Left renal cortex interstitium (tissue), 4 donors: Measurements from ENCODE around the gene RANBP3L. TPM values are rescaled to one million over a fixed set of nuclear protein-coding genes. Genes with fewer than 3 reads are reported as not detected.

ENCODE experiments used
- DNase-seq, 4 donors: peaks; one replicate each; pipeline ENCODE4 v3.0.0-alpha.2; 2013; ENCODE audit warnings: low read depth in 4 of 4, low spot score in 2 of 4, missing footprints in 1 of 4
- polyA plus RNA-seq, 4 donors: library from polyadenylated mRNA; unstranded; fragments of 120-200 nt; gene quantifications; one replicate each; pipeline ENCODE4 v1.2.1, GENCODE V29; 2013; ENCODE audit not compliant: insufficient read length in 4 of 4

The RANBP3L gene
- polyA plus RNA-seq, 4 donors, result 5.9 to 10.5 (median 8.2) TPM

GRCh38 chr5:36246036-36246800 is 55.5 kb downstream of the RANBP3L start:
- DNase-seq, result no peak

- DNase-seq, result no peak
Measured at GRCh38 chr5:36244076-36244475, 57.6 kb downstream of the RANBP3L start.

DNA sequence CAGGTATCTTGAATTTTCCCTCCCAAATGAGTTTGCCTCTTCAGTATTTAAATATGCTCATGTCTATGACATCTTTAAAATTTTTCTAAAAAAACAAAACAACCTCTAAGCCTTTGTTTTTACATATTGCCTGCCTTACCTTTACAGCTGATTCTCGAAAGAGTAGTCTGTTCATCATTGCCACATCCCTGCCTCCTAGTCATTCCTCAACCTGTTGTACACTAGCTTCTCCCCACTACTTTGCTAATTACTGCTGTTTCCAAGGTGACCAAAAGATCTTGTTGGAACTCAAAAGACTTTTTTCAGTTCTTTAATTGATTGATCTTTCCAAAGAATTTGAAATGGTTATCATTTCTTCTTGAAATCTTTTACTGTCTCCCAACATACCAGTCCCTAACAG is 58.0 kb downstream of the RANBP3L start:
- DNase-seq, result no peak

DNA sequence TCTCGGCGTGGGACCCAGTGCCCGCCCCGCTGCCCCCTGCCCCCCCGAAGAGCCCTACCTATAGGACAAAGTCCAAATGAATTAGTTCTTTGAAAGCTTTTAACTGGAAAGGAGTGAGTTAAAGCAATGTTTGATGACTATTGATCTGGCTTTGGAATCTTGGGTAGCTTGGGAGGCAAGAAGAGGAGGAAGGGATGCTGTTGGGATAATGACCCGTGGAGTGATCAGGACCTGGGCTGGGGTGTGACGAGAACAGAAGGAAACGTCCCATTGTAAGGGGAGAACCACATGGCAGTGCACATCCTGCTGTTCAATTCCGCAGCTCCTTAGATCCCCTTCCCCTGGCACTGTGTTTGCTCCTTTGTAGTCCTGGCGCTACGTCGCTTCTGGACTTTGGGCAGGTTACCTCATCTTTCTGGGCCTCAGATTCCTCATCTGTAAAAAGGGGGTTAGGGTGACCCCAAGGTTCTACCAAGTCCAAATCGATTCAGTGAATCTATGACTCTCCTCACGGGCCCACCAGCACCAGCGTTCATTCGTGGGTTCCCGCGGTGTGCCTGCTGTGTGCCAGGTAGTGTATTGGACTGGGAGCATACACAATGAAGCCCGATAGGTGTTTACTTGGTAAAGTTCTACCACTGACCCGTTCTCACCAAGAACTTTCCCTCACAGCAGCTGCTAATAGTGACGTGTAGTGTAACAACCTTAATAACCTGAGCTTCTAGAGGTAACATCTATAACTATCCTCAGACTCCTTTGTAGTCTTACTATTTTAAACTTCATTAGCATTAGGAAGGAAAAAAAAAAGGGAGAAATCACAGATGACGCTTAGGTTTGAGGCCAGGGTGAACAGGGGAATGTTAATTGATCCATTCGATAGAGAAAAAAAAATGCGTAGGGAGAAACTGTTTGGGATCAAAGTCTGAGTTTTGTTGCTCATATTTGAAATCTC is 58.9 kb downstream of the RANBP3L start:
- DNase-seq, result no peak

DNA sequence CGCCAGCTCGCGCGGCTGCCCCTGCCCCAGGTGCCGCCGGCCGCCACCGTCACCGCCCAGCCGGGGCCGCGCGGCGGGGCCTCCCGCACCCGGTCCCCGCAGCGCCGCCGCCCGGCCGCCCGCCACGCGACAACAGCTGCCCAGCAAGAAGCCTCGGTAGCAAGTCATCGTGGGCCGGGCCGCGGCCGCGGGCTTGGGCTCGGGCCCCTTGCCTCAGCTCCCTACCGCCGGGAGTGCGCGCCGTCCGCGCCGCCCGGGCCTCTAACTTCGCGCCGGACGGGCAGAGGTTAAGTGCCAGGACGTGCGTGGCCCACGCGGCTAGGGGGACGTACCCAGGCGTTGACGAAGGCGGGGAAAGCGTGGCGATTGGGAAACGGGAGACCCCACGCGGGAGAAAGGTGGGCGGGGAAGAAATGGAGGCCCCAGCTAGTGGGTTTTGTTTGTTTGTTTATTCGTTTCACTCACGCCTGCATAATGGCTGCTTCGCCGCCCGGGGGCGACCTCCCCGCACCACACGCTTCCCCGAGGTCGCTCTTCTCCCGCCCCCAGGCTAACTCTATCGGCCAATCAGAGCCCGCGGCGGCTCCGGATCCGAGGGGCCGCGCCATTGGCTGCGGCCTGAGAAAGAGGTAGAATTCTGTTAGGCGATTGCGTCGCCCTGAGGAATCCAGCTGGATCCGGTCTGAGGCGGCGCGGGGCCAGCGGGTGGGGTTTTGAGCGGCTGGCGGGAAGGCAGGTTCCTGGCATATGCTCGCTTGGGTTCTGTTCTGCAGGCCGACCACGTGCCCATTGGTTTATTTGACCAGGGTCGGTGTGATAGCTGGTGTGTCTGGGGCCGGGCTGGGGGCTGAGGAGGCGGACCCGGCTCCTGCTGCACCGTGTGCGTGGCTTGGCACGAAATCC is 59.8 kb downstream of the RANBP3L start, which contains the start of gene NADK2:
Gene NADK2, minus strand, starts transcription at position 295 of the 903 bp plus-strand sequence. Its CDS starts 127 bp downstream, at position 168.
- DNase-seq, result peak; percentile 86 to 96 (median 94)

DNA sequence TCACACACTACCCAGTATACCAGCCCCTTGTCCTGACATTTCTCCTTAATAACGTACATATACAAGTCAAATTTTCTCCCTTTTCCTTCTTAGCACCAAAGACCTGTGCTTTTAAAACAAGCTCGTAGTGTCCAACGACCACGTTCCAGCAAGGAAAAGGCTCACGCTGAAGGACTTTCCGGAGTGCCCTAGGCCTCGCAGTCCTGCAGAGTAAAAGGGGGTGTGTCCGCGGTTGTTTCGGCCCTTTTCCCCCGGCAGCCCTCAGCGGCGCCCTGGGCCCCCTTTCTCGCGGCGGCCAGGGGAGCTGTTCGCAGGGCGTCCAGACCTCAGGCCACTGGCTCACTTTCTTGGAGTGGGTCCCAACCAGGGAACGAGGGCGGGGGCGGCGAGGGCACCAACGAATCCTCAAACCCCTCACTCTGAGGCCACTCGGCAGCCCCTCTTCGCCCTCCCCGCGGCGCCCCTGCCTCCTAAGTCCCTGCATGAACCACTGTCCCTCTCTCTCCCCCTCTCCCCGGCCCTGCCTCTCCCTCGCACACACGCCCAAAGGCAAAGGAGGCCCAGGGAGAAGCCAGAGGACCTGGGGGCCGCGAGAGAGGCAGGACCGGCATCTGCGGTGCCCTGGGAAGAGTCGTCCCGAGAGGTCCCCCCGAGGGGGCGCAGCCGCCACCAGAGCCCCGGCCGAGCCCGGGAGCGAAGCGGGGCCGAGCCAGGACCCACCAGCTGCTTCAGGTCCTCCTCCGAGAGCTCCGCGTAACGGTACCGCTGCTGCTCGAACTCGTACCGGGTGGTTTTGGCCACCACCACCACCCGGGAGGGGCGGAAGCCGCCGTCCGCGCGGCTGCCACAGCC is 60.7 kb downstream of the RANBP3L start:
- DNase-seq, result peak in 3 of 4 donors; percentile 48 to 66 (median 53)

DNA sequence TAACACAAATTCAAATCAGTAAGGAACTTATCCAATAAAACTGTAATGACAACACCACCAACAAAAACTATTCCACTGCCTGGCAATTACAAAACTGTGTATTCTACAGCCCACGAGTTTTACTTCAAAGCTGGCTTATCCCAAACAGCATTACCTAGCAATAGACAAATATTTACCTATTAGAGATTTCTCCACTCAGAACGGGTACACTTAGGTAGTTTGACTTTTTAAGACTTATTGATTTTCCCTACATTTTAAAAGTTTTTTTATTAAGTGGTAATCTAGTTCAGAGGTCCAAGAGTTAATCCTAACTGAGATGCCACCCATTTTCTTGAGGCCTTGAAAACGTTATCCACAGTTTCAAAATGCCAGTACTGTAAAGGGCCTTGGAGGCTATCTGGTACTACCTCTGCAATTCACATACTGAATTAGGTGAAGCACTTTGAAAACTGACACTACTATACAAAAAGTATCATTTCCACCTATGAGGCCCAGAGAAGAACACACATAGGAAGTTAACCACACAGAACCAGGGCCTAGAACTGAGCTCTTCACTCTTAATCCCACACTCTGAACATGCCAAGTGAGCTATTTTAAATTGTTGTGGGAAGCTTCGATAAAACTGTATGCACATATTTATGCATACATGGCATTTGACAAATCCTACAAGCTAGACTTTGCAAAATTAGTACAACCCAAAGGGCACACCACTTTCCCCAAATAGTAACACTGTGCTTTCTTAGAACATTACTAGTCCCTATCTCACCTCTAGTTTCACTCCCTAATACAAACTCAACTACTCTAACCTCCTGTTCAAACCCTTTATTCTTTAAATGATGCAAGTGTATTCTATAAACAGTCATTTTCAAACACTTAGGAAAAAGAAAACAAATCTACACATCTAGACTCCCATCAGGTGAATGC is 62.1 kb downstream of the RANBP3L start:
- no peak for DNase-seq

DNA sequence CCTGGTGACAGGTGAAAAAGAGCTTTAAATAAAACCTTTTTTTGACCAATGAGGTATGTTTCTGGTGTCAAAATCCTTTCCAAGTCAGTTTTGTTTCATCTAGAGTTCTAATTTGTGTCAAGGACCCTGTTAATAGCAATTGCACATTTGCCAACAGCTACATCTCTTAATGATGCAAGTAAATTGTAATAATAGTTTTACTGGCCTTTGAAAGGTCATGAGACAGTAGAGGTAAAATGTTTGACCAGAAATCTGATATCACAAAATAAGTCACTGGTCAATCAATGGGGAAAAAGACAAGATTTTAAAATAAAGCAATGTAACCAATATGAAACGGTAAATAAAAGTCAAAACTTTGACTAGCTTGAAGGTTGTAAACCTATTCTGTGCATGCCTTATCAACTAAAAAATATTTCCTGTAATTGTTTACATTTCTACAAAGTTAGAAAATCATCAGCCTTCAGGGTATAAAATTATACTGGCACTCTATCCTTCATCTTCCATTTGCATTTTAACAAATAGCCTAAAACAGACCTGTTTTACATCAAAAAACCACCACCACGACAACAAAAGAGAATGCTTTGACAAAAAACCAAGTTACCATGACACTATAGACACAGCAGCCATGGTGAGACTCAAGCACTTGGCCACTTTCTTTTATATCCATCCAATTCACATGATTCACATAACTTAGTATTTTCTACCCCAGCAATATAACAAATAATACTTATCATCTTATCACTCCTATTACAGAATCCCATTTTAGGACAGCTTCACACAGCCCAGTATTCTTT is 63.0 kb downstream of the RANBP3L start:
- no peak for DNase-seq

GRCh38 chr5:36237751-36238150 is 64.0 kb downstream of the RANBP3L start:
- no peak for DNase-seq

DNA sequence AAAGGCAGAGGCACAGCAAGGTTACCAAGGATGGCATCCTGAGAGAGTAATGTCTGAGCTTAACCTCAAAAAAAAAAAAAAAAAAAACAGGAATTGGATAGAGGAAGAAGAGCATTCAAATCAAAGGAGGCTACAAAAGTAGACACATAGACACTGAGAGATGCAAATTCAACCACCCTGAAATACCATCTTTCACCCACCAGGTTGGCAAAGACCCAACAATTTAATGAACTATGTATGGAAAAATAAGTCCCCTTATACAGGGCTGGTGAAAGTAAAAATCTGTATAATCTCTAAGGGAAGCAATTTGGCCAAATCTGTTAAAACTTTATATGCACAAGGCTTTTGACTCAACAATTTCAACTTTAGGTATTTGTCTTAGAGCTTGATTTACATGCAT is 64.9 kb downstream of the RANBP3L start:
- DNase-seq, result no peak

DNA sequence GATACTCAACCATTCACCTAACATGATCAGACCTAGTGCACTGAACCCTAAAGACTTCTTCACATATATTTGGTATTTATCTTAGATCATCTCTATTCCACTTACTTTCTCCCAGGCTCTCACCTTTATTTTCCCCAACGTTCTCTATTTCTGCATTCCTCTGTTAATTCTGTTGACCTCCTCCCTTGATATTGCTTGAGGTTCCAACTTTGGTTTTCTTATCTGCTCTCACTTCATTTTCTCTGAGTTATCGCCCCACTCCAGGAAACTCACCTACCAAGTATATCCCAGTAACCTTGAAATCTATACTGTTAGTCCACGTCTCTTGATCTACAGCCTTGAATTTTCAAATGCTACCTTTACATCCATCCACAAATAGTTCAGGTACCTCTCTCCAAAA is 69.2 kb downstream of the RANBP3L start:
- DNase-seq, result no peak

- DNase-seq, result no peak
Measured at GRCh38 chr5:36230151-36230790, 71.4 kb downstream of the RANBP3L start.

DNA sequence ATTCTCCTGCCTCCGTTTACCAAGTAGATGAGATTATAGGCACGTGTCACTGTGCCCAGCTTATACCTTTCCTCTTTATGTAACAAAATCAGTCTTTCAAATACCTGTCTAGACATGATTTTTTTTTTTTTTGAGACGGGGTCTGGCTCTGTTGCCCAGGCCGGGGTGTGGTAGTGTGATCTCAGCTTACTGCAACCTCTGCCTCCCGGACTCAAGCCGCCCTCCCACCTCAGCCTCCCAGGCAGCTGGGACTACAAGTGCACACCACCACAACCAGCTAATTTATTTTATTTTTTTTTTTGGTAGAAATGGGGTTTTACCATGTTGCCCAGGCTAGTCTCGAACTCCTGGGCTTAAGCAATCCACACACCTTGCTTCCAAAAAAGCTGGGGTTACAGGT is 73.2 kb downstream of the RANBP3L start:
- no peak for DNase-seq

GRCh38 chr5:36227046-36227445 is 74.7 kb downstream of the RANBP3L start:
- DNase-seq, result no peak

- no peak for DNase-seq
Measured at GRCh38 chr5:36222620-36223019, 79.1 kb downstream of the RANBP3L start.

- DNase-seq, result no peak
Measured at GRCh38 chr5:36217988-36218387, 83.7 kb downstream of the RANBP3L start.

DNA sequence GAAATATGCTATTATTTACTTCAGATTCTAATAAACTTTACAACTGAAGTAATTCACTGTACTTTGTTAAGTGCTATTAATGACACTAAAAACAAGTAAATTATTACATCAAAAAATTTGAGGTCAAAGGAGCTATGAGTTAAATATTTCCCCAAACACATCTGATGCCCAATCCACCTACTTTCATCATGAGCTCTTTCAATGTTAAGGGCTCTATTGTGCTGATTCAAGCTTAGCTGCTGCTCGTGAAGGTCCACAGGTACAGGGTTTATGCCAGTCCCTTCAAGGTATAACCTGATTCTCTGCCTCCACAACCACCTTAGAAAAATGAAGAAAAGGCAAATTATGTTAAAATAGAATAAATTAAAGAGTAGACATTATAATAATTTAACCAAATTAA is 84.1 kb downstream of the RANBP3L start:
- DNase-seq, result no peak
